Hypothalamus (tissue), 51 donors: ENCODE results near the gene TINAGL1.

Experiments
- DNase-seq, 51 donors: peaks; one replicate each; lab custom pipeline; 2025; lab: John Stamatoyannopoulos, UW

TINAGL1 gene

GRCh38 chr1:31567956-31568570, 8.3 kb upstream of the TINAGL1 start:
- no peak for DNase-seq

- no peak for DNase-seq
Measured at GRCh38 chr1:31568895-31569595, 7.3 kb upstream of the TINAGL1 start.

DNA sequence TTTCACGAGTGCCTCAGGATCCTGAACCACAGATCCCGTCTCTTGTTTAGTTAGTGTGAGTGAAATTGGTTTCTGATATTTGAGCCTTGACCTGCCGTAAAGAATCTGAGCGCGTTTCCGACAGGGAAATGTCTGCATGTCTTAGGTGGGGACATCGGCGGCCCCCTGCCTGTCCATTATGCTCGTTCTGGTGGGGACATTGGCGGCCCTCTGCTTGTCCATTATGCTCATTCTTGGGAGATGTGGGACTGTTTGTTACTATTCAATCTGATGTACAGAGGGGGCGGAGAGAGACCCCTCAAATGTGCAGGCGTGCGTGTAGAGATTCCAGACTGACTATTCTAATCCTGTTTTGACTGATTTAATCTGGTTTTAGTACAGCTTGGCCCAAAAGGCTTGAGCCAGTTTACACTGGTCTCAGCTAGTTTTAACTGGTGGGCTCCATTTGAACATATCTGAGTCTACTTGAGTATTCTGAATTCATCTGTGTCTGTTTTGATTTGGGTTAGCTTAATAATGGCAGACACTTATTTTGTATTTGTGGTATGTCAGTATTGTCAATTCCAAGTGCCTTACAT, 6.6 kb upstream of the TINAGL1 start:
- no peak for DNase-seq

- DNase-seq, result no peak
Measured at GRCh38 chr1:31570228-31570627, 6.1 kb upstream of the TINAGL1 start.

GRCh38 chr1:31570906-31571305, 5.4 kb upstream of the TINAGL1 start:
- no peak for DNase-seq

DNA sequence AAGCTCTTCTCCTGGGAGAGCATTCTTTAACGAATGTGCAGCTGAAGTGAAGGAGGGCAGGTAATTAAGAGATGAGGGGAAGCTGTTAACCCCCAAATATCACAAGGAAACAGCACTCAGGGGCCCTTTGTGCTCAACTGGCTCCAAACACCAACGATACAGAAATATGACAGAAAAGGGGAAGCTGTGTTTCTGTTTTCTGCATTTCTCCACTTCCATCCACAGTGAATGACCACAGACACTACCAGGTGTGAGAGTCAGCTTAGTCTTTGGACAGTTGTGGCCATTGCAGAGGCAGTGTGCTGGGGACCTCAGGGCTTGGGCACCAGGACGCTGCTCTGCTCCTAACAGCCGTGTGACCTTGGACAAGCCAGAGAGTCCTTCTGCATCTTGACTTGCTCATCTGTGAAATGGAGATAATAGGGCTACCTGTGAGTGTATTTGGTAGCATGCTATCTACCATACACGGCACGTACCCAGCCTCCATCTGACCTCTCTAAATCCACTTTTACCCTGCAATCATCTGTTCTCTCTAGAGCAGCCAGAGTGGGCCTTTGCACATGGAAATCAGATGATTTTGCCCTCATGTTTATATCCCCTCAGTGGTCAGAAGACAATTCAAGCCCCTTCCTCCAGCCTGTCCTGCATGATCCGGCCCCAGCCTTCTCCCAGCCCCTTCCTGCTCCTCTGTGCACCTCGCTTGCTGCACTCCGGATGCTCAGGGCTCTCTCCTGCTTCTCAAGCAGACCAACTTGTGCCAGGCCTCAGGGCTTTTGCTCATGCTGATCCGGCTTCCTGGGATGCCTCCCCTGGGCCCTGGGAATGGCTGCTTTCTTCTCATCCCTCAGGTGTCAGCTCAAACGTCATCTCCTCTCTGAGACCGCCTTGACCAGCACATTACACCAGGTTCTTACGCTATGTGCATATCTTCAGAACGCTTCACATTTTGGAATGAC, 4.7 kb upstream of the TINAGL1 start:
- DNase-seq, result no peak

GRCh38 chr1:31572323-31573104, 3.8 kb upstream of the TINAGL1 start:
- DNase-seq, result no peak

DNA sequence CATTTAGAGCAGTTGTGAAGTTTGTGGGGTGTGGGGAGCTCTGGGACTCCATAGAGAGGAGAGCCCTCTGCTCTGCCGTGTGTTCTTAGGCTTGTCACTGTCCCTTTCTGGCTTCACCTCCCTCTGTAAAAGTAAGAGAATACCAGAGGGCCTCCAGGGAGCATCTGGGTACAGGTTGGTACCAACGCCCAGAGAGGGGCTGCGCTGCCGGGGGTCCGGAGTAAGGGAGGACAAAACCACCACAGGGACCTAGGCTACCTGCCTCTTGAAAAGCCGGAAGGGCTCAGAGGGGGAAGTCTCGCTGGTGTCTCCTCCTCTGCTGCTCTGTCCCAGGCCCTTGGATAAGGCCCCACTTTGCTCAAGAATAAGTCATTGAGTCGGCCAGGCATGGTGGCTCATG, 3.1 kb upstream of the TINAGL1 start:
- no peak for DNase-seq

GRCh38 chr1:31574749-31575368, 1.5 kb upstream of the TINAGL1 start:
- no peak for DNase-seq

- no peak for DNase-seq
Measured at GRCh38 chr1:31575369-31576140, 760 bp upstream of the TINAGL1 start.

DNA sequence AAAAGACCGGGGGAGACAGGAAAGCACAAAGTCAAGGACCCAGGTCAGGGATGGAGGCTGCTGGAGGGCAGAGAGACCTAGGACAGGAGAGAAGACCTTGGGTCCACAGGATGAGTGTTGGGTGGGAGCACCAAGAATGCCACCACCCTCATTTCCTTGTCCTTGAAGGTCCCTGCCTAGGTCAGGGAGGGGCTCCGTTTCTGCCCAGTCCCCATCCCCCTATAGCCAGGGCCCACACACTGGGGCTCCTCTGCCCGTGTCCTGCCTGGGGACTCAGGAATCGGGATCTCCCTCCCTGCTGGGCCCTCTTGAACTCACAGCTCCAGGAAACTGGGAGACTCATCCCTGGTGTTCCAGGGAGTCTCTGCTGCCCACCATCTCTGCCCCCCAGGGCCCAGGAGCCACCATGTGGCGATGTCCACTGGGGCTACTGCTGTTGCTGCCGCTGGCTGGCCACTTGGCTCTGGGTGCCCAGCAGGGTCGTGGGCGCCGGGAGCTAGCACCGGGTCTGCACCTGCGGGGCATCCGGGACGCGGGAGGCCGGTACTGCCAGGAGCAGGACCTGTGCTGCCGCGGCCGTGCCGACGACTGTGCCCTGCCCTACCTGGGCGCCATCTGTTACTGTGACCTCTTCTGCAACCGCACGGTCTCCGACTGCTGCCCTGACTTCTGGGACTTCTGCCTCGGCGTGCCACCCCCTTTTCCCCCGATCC, 584 bp downstream of the TINAGL1 start:
- no peak for DNase-seq

- DNase-seq, result no peak
Measured at GRCh38 chr1:31577515-31578192, 1.3 kb downstream of the TINAGL1 start.

GRCh38 chr1:31579374-31579773, 3.1 kb downstream of the TINAGL1 start:
- no peak for DNase-seq

GRCh38 chr1:31580513-31580870, 4.2 kb downstream of the TINAGL1 start:
- no peak for DNase-seq

DNA sequence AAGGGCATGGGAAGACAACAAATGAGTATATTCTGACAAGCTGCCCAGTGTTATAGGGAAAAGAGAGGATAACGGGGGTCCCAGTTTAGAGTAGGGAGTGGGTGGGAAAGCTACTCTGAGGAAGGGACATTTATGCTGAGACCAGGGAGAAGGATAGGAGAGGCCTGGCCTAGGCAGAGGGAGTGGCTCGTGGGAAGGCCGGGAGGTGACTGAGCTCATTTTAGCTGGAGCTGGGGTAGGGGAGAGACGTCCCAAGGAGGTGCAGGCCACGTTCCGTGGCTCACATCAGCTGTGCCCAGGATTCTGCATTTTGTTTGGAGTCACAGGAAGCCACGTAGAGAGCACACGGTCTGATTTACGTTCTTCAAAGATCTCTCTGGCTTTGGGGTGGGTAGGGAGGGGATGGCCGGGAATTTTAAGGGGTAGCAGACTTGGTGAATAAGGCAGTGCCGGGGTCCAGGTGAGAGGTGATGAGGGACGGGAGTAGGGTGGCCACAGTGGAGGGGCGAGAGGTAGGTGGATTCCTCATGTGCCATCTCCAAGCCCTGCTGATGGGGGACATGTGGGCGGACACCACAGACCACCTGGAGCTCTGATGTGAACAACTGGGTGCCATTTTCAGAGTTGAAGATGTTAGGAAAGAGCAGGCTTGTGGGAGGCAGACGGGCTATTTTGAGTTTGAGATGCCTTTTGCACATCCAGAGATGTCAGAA, 4.7 kb downstream of the TINAGL1 start:
- no peak for DNase-seq

- no peak for DNase-seq
Measured at GRCh38 chr1:31581821-31582810, 5.8 kb downstream of the TINAGL1 start.
